H9 (cell line): ENCODE results near the gene C8G. TPM values are rescaled to one million over a fixed set of nuclear protein-coding genes. Genes with fewer than 3 reads are reported as not detected.

Source experiments
- DNase-seq: peaks from one replicate; pipeline ENCODE4 v3.0.0-alpha.2; 2017
- H2AFZ ChIP-seq: one replicate; pipeline ENCODE4 v1.6.1; 2013; ENCODE audit warnings: mild to moderate bottlenecking, low read length, control low read depth, moderate library complexity
- H2AK5ac ChIP-seq: 2 replicates; pipeline ENCODE4 v1.6.1; 2013; ENCODE audit warnings: low read length, control low read depth, mixed read lengths; ENCODE audit not compliant: insufficient read length
- H2BK120ac ChIP-seq: one replicate; pipeline ENCODE4 v1.6.1; 2013; ENCODE audit warnings: low read depth, mild to moderate bottlenecking, low read length, control low read depth, inconsistent platforms; ENCODE audit not compliant: poor library complexity, severe bottlenecking
- H2BK12ac ChIP-seq: 2 replicates; pipeline ENCODE4 v1.6.1; 2013; ENCODE audit warnings: low read length, control low read depth, mixed read lengths, low read depth; ENCODE audit not compliant: insufficient read length
- H2BK15ac ChIP-seq: 2 replicates; pipeline ENCODE4 v1.6.1; 2013; ENCODE audit warnings: low read depth, low read length, control low read depth
- H2BK20ac ChIP-seq: one replicate; pipeline ENCODE4 v1.6.1; 2013; ENCODE audit warnings: low read depth, mild to moderate bottlenecking, low read length, control low read depth, inconsistent platforms; ENCODE audit not compliant: poor library complexity, severe bottlenecking
- H2BK5ac ChIP-seq: 2 replicates; pipeline ENCODE4 v1.6.1; 2013; ENCODE audit warnings: low read length, control low read depth, mixed read lengths; ENCODE audit not compliant: insufficient read length
- H3K14ac ChIP-seq: 2 replicates; pipeline ENCODE4 v1.6.1; 2013; ENCODE audit warnings: low read length, control low read depth; ENCODE audit not compliant: insufficient read depth
- H3K18ac ChIP-seq: 2 replicates; pipeline ENCODE4 v1.6.1; 2013; ENCODE audit warnings: low read depth, mild to moderate bottlenecking, mixed read lengths, low read length, control low read depth; ENCODE audit not compliant: insufficient read length
- H3K23ac ChIP-seq: 2 replicates; pipeline ENCODE4 v1.6.1; 2013; ENCODE audit warnings: low read length, control low read depth, mixed read lengths, low read depth; ENCODE audit not compliant: insufficient read length
- H3K23me2 ChIP-seq: 2 replicates; pipeline ENCODE4 v1.6.1; 2013; ENCODE audit warnings: low read depth, mild to moderate bottlenecking, mixed read lengths, low read length, control low read depth; ENCODE audit not compliant: insufficient read length, poor library complexity, severe bottlenecking
- H3K27ac ChIP-seq: 2 replicates; pipeline ENCODE4 v1.5.1; 2013; ENCODE audit warnings: low read length, control low read depth, mixed read lengths, low read depth; ENCODE audit not compliant: insufficient read length
- H3K27me3 ChIP-seq: 2 replicates; pipeline ENCODE4 v1.6.1; 2013; ENCODE audit warnings: low read length, control low read depth, inconsistent platforms; ENCODE audit not compliant: insufficient read depth
- H3K4ac ChIP-seq: 2 replicates; pipeline ENCODE4 v1.6.1; 2013; ENCODE audit warnings: low read depth, mild to moderate bottlenecking, control low read depth, inconsistent platforms, low read length, moderate library complexity
- H3K4me1 ChIP-seq: 2 replicates; pipeline ENCODE4 v1.6.1; 2013; ENCODE audit warnings: low read length, control low read depth, inconsistent platforms; ENCODE audit not compliant: insufficient read depth
- H3K4me2 ChIP-seq: 2 replicates; pipeline ENCODE4 v1.6.1; 2013; ENCODE audit warnings: low read length, control low read depth, mixed read lengths; ENCODE audit not compliant: insufficient read length, insufficient read depth
- H3K56ac ChIP-seq: 2 replicates; pipeline ENCODE4 v1.6.1; 2013; ENCODE audit warnings: low read depth, mild to moderate bottlenecking, mixed read lengths, low read length, control low read depth; ENCODE audit not compliant: insufficient read length
- H3K79me1 ChIP-seq: 2 replicates; pipeline ENCODE4 v1.6.1; 2013; ENCODE audit warnings: low read depth, mild to moderate bottlenecking, moderate library complexity, low read length, control low read depth, inconsistent platforms; ENCODE audit not compliant: insufficient read depth, poor library complexity, severe bottlenecking
- H3K79me2 ChIP-seq: 2 replicates; pipeline ENCODE4 v1.6.1; 2013; ENCODE audit warnings: low read length, control low read depth, inconsistent platforms; ENCODE audit not compliant: insufficient read depth
- H3K9ac ChIP-seq: 2 replicates; pipeline ENCODE4 v1.6.1; 2013; ENCODE audit warnings: low read length, control low read depth, mixed read lengths; ENCODE audit not compliant: insufficient read length; ENCODE audit errors: extremely low read depth
- H3K9me3 ChIP-seq: one replicate; pipeline ENCODE4 v1.6.1; 2013; ENCODE audit warnings: low read depth, low read length, inconsistent platforms; ENCODE audit not compliant: control insufficient read depth
- H3T11ph ChIP-seq: one replicate; pipeline ENCODE4 v1.6.1; 2013; ENCODE audit warnings: mild to moderate bottlenecking, low read length, control low read depth, inconsistent platforms
- H4K20me1 ChIP-seq: one replicate; pipeline ENCODE4 v1.6.1; 2013; ENCODE audit not compliant: control insufficient read depth, insufficient read length, insufficient read depth
- H4K5ac ChIP-seq: 2 replicates; pipeline ENCODE4 v1.6.1; 2013; ENCODE audit warnings: low read depth, mild to moderate bottlenecking, mixed read lengths, low read length, control low read depth; ENCODE audit not compliant: insufficient read length
- H4K8ac ChIP-seq: replicated peaks from 2 replicates; pipeline ENCODE4 v1.6.1; 2013; ENCODE audit warnings: low read length, control low read depth, mixed read lengths, low read depth; ENCODE audit not compliant: insufficient read length
- H4K91ac ChIP-seq: 2 replicates; pipeline ENCODE4 v1.6.1; 2013; ENCODE audit warnings: low read depth, mild to moderate bottlenecking, moderate library complexity, mixed read lengths, low read length, control low read depth; ENCODE audit not compliant: insufficient read length
- H3K27ac Mint-ChIP-seq, 3 experiments: 2 replicates in 2 of 3; 3 replicates in 1 of 3; pipeline ENCODE4 v1.8.0; 2020 to 2021; ENCODE audit warnings: mixed read lengths in 3 of 3, mild to moderate bottlenecking in 1 of 3, moderate library complexity in 1 of 3
- H3K27me3 Mint-ChIP-seq: 2 replicates; pipeline ENCODE4 v1.8.0; 2021; ENCODE audit warnings: low read depth, mild to moderate bottlenecking, moderate library complexity, mixed read lengths
- H3K36me3 Mint-ChIP-seq, 3 experiments: 2 replicates in 2 of 3; 3 replicates in 1 of 3; pipeline ENCODE4 v1.8.0; 2020 to 2021; ENCODE audit warnings: low read depth in 3 of 3, mixed read lengths in 3 of 3; ENCODE audit not compliant: insufficient read depth in 1 of 3
- H3K4me1 Mint-ChIP-seq, 2 experiments: 2 replicates each; pipeline ENCODE4 v1.8.0; 2020; ENCODE audit warnings: mixed read lengths in 2 of 2
- H3K4me3 Mint-ChIP-seq, 2 experiments: 2 replicates in 1 of 2; 3 replicates in 1 of 2; pipeline ENCODE4 v1.8.0; 2020 to 2021; ENCODE audit warnings: mild to moderate bottlenecking in 2 of 2, mixed read lengths in 2 of 2, moderate library complexity in 1 of 2
- H3K9me3 Mint-ChIP-seq, 2 experiments: 2 replicates in 1 of 2; 3 replicates in 1 of 2; pipeline ENCODE4 v1.8.0; 2020; ENCODE audit warnings: mild to moderate bottlenecking in 2 of 2, mixed read lengths in 2 of 2, moderate library complexity in 1 of 2
- WGBS: extraction: QIAGEN DNeasy Blood & Tissue Kit; methylation state at CpG from one replicate; pipeline ENCODE4 v1.1.7; 2013; ENCODE audit warnings: missing lambda C conversion rate, low lambda C conversion rate, mixed read lengths; ENCODE audit not compliant: insufficient read length; ENCODE audit errors: extremely low coverage; 5-methylcytosine and 5-hydroxymethylcytosine counted together
- total RNA-seq: library from RNA; stranded (reverse); gene quantifications from 2 replicates; pipeline ENCODE4 v1.2.1, GENCODE V29; 2021
- TF ChIP-seq, protein P1 (sequence below): fragments of 200-600 bp; sonication (generic); conservative IDR thresholded peaks from 3 replicates; pipeline ENCODE4 v1.8.0; 2021; ENCODE audit warnings: antibody characterized with exemption, mild to moderate bottlenecking

C8G gene
- total RNA-seq, 1 experiment from 2014 or later = 0.96 TPM

DNA sequence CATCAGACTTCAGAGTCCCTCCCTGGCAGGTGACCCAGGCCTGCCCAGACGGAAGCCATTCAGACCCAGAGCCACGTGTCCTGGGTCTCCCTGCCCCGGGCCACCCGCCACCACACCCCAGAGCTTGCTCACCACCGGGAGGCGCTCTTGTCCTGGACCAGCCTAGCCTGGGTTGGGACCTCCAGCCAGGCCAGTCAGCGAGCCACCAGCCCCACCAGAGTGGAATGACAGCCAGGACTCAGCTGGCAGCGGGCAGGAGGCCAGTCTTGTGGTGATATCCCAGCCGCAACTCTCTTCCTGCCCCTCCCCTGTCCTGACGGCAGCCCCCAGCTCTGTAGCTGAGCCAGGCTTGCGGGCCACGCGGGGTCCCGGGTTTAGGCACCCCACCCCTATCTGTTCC lies 30.6 kb downstream of the C8G start:
- no peak overlapping the region for H2BK120ac ChIP-seq
- H3K4ac ChIP-seq = no peak overlapping the region
- H3K9me3 Mint-ChIP-seq = no peaks in the 10 kb centered on the region
- H3K27ac Mint-ChIP-seq = no peak overlapping the region
- H3K14ac ChIP-seq = no peak overlapping the region
- H3K4me2 ChIP-seq = no peak overlapping the region
- peaks cover 2 to 14% of the 10 kb centered on the region in 2 experiments for H3K4me1 Mint-ChIP-seq
- no peak overlapping the region for H3K23ac ChIP-seq
- peaks cover 7% of the 10 kb centered on the region for H3K27me3 Mint-ChIP-seq
- H3K27me3 ChIP-seq = no peaks in the 10 kb centered on the region
- H2BK15ac ChIP-seq = no peak overlapping the region
- peak overlapping the region in 1 of 2 experiments; percentile 23; a peak in 1 of 5 replicates for H3K4me3 Mint-ChIP-seq
- H3K18ac ChIP-seq = no peak overlapping the region
- H2AFZ ChIP-seq = no peak overlapping the region
- 0 out of 7 replicates have a peak, but pooled peaks cover 0 to 1% (median 0%) of the 10 kb centered on the region in 3 experiments for H3K36me3 Mint-ChIP-seq
- H3K4me1 ChIP-seq = no peaks in the 10 kb centered on the region; the same call in 1 of the 2 replicates
- no peak overlapping the region for H3K56ac ChIP-seq
- H3T11ph ChIP-seq = no peak overlapping the region
- no peaks in the 10 kb centered on the region for H3K79me1 ChIP-seq
- H2BK5ac ChIP-seq = no peak overlapping the region
- H2AK5ac ChIP-seq = no peak overlapping the region
- H4K20me1 ChIP-seq = no peaks in the 10 kb centered on the region
- H4K8ac ChIP-seq = no peak overlapping the region
- H3K9me3 ChIP-seq = no peaks in the 10 kb centered on the region
- no peak overlapping the region for H2BK12ac ChIP-seq
- H2BK20ac ChIP-seq = no peak overlapping the region
- DNase-seq = peak; percentile 83
- H4K91ac ChIP-seq = no peak overlapping the region
- H3K9ac ChIP-seq = no peak overlapping the region
- H3K79me2 ChIP-seq = no peaks in the 10 kb centered on the region
- TF ChIP-seq, protein P1, sequence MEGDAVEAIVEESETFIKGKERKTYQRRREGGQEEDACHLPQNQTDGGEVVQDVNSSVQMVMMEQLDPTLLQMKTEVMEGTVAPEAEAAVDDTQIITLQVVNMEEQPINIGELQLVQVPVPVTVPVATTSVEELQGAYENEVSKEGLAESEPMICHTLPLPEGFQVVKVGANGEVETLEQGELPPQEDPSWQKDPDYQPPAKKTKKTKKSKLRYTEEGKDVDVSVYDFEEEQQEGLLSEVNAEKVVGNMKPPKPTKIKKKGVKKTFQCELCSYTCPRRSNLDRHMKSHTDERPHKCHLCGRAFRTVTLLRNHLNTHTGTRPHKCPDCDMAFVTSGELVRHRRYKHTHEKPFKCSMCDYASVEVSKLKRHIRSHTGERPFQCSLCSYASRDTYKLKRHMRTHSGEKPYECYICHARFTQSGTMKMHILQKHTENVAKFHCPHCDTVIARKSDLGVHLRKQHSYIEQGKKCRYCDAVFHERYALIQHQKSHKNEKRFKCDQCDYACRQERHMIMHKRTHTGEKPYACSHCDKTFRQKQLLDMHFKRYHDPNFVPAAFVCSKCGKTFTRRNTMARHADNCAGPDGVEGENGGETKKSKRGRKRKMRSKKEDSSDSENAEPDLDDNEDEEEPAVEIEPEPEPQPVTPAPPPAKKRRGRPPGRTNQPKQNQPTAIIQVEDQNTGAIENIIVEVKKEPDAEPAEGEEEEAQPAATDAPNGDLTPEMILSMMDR = peak; percentile 70
- peaks cover 9% of the 10 kb centered on the region for H3K23me2 ChIP-seq
- no peak overlapping the region for H3K27ac ChIP-seq
- no peak overlapping the region for H4K5ac ChIP-seq
- no CpG with 5 or more reads among the region's 14 CpGs for WGBS
